ENCODE data around the gene MAP3K8.
"Not testable (repeated sequence)": the region's sequence is repeated elsewhere in the genome, so short reads cannot be mapped to it uniquely, and the experiment has no call there.

The MAP3K8 gene

GRCh38 chr10:30447125-30447799 lies 13.3 kb downstream of the MAP3K8 start:
- DNase-seq (ENCODE audit: low read depth) = no peak

- no peak for DNase-seq (ENCODE audit: low read depth)
Observed at GRCh38 chr10:30448092-30448491, 14.1 kb downstream of the MAP3K8 start.

GRCh38 chr10:30453764-30454527 lies 20.0 kb downstream of the MAP3K8 start:
- DNase-seq (ENCODE audit: low read depth) = no peak

GRCh38 chr10:30454744-30455510 lies 20.9 kb downstream of the MAP3K8 start:
- no peak for DNase-seq (ENCODE audit: low read depth)

GRCh38 chr10:30455816-30456215 lies 21.8 kb downstream of the MAP3K8 start:
- no peak for DNase-seq (ENCODE audit: low read depth)

GRCh38 chr10:30456266-30456665 lies 22.3 kb downstream of the MAP3K8 start:
- no peak for DNase-seq (ENCODE audit: low read depth)

GRCh38 chr10:30459283-30459682 lies 25.3 kb downstream of the MAP3K8 start:
- DNase-seq (ENCODE audit: low read depth) = no peak

- DNase-seq (ENCODE audit: low read depth) = no peak
Observed at GRCh38 chr10:30460121-30460520, 26.1 kb downstream of the MAP3K8 start.

- no peak for DNase-seq (ENCODE audit: low read depth)
Observed at GRCh38 chr10:30462513-30462912, 28.5 kb downstream of the MAP3K8 start.

- DNase-seq (ENCODE audit: low read depth) = no peak
Observed at GRCh38 chr10:30463944-30464451, 30.0 kb downstream of the MAP3K8 start.

- no peak for DNase-seq (ENCODE audit: low read depth)
Observed at GRCh38 chr10:30464675-30465074, 30.7 kb downstream of the MAP3K8 start.

GRCh38 chr10:30466445-30466844 lies 32.5 kb downstream of the MAP3K8 start:
- no peak for DNase-seq (ENCODE audit: low read depth)

- no peak for DNase-seq (ENCODE audit: low read depth)
Observed at GRCh38 chr10:30467651-30468338, 33.8 kb downstream of the MAP3K8 start.

GRCh38 chr10:30472414-30473155 lies 38.6 kb downstream of the MAP3K8 start:
- DNase-seq (ENCODE audit: low read depth) = no peak

GRCh38 chr10:30475515-30475914 lies 41.5 kb downstream of the MAP3K8 start:
- not testable (repeated sequence) for DNase-seq (ENCODE audit: low read depth)

GRCh38 chr10:30476511-30477155 lies 42.6 kb downstream of the MAP3K8 start:
- DNase-seq (ENCODE audit: low read depth) = no peak

GRCh38 chr10:30479513-30479912 lies 45.5 kb downstream of the MAP3K8 start:
- DNase-seq (ENCODE audit: low read depth) = not testable (repeated sequence)

- no peak for DNase-seq (ENCODE audit: low read depth)
Observed at GRCh38 chr10:30481603-30482002, 47.6 kb downstream of the MAP3K8 start.

- no peak for DNase-seq (ENCODE audit: low read depth)
Observed at GRCh38 chr10:30488316-30488715, 54.3 kb downstream of the MAP3K8 start.

- no peak for DNase-seq (ENCODE audit: low read depth)
Observed at GRCh38 chr10:30489346-30489745, 55.4 kb downstream of the MAP3K8 start.

All from activated T-cell treated with anti-CD3 and anti-CD28 coated beads for 1 hour (primary cell).